Heart left ventricle (tissue), 13 donors: ENCODE measurements around the gene FMNL3.

Experiments
- CTCF ChIP-seq, 12 donors: fragments of 200-600 bp; sonication (generic) in 4 of 12; IDR thresholded peaks; one replicate each; pipeline versions ENCODE4 v1.5.0 to v1.8.0; 2018 to 2022; ENCODE audit warnings: antibody characterized with exemption in 12 of 12, mild to moderate bottlenecking in 5 of 12
- POLR2A ChIP-seq, 2 donors: fragments of 450-650 bp; IDR thresholded peaks; one replicate each; pipeline ENCODE4 v1.6.1; 2017; ENCODE audit warnings: antibody characterized with exemption in 2 of 2, mild to moderate bottlenecking in 2 of 2, moderate library complexity in 2 of 2
- donor health status: ischemic (EF 13 %, LVEDD 7.1; RV severe dilation, severe dysfunction).
- donor health status: DM: no; HTN: yes; CAD: no.
- donor health status: DM: no; HTN: no; CAD: no.
- donor health status: ischemic (EF 25% LVEDD 6.9; RV normal size, moderate dysfunction).
- donor health status: ischemic (EF 25% LVEDD 5.7; RV mildly dilated, moderate dysfunction).
- donor health status: ischemic (EF 35%, LVEDD 5.7; RV mildly dilated, moderate dysfunction).
- donor health status: nonischemic (EF 11% LVEDD 7.7; RV severe dilation, severe dysfunction).
- donor health status: DM: yes; HTN: yes; CAD: no.
- donor health status: PGD.
- donor health status: ischemic (EF 29% LVEDD 5.4; RV normal size, mild dysfunction).
- donor health status: nonischemic (EF 23%, LVEDD 6.1; RV moderate dilation, normal function).

- TF ChIP-seq CTCF (IDR thresholded peaks at IDR 0.05) (no peak), POLR2A (IDR thresholded peaks at IDR 0.05) (no peak)
Observed at GRCh38 chr12:49632986-49633702, 74.1 kb downstream of the FMNL3 start.
